ENCODE data around the gene L1CAM.

DNA sequence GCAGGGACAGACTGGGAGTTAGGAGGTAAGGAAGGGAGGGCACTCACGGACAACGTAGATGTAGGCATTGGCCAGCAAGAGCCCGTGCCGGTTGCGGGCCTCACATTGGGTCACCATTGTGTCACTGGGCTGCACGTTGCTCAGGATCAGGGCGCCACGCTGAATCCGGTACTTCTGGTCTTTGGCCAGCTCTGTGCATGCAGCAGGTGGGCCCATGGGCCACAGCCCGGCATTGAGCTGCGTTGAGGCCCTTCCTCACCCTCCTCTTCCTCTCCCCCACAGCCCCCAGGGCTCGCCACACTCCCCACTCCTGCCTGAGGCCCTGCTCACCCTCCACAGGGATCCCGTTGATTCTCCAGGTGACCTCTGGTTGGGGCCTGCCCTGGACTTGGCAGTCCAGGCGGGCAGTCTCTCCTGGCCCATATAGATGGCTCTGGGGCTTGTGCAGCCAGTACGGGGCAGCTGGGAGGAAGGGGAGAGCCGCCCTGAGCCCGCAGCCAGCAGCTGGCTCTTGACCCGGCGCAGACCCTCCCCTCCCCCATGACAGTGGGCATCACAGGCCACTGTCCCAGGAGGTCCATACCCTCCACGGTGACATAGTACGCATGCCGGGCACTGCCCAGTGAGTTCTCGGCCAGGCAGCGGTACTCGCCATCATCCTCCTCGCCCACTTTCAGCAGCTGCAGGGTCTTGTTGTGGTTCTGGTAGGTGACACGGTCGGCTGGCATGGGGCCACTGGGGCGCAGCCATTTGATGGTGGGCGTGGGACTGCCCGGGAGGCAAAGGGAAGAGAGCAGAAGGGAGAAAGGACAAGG is 16.3 kb downstream of the L1CAM start:
- TF ChIP-seq POLR2A (IDR thresholded peaks at IDR 0.05) (no peak), POLR2AphosphoS5 (IDR thresholded peaks at IDR 0.05) (no peak)
- TF ChIP-seq, protein P1, sequence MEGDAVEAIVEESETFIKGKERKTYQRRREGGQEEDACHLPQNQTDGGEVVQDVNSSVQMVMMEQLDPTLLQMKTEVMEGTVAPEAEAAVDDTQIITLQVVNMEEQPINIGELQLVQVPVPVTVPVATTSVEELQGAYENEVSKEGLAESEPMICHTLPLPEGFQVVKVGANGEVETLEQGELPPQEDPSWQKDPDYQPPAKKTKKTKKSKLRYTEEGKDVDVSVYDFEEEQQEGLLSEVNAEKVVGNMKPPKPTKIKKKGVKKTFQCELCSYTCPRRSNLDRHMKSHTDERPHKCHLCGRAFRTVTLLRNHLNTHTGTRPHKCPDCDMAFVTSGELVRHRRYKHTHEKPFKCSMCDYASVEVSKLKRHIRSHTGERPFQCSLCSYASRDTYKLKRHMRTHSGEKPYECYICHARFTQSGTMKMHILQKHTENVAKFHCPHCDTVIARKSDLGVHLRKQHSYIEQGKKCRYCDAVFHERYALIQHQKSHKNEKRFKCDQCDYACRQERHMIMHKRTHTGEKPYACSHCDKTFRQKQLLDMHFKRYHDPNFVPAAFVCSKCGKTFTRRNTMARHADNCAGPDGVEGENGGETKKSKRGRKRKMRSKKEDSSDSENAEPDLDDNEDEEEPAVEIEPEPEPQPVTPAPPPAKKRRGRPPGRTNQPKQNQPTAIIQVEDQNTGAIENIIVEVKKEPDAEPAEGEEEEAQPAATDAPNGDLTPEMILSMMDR (IDR thresholded peaks at IDR 0.05) = no peak
